ENCODE results near the gene ASTN2. TPM values are rescaled to one million over a fixed set of nuclear protein-coding genes. Genes with fewer than 3 reads are reported as not detected.

The ASTN2 gene
- polyA plus RNA-seq, 4 donors, result 13.7 to 15.5 (median 14.5) TPM

DNA sequence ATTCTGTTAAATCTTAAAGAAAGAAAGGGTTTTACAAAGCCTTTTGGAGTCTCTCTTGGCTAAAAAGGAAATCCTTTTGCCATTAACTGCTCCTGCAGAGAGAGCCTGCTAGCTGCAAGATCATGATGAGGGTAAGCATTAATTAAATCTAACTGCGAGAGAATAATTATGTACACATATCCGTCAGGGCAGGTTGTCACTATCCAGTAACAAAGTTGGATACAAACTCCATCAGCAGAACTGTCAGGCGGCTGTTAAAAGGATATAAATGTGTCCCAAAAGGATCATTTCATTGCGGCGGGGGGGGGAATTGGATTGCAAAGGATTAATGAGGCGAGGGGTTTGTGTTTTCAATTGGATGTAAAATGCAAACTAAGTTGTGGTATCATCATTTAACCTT lies 289.3 kb downstream of the ASTN2 start:
- DNase-seq (ENCODE audit: low read depth in 4 of 4, low spot score in 2 of 4), result peak in 1 of 4 donors; percentile 15

DNA sequence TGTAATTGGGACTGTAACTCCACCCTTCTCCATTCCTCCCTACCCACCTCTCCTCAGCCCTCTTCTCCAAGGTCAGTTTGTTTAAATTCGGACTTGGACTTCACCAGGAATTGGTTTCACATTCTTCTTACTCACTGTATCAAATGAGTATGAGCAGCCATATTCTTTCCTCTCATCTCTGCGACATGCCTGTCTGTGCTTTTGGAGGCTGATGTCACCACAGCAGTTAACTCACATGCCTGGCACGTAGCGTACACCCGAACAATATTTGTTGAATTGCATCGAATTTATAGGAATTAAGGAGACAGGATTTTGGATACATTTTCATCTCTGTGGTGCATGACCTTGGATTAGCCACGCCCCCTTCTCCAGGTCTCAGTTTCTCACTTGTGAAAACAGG lies 291.1 kb downstream of the ASTN2 start:
- DNase-seq (ENCODE audit: low read depth in 4 of 4, low spot score in 2 of 4), result no peak

DNA sequence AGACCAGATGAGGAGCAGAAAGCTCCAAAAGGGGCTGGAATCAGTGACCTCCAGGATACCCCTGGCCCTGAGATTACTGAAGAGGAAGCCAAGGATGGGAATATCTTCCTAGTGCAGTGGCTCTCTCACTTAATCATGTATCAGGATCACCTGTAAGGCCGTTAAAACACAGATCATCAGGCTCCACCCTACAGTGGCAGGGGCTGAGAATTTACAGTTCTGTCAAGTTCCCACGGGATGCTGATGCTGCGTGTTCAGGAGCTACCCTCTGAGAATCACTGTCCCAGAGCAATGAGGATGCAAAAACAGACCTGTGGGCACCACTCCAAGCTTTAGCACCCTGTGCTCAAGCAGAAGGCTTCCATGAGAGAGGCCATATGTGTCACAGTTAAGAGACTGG lies 291.9 kb downstream of the ASTN2 start:
- DNase-seq (ENCODE audit: low read depth in 4 of 4, low spot score in 2 of 4), result no peak

DNA sequence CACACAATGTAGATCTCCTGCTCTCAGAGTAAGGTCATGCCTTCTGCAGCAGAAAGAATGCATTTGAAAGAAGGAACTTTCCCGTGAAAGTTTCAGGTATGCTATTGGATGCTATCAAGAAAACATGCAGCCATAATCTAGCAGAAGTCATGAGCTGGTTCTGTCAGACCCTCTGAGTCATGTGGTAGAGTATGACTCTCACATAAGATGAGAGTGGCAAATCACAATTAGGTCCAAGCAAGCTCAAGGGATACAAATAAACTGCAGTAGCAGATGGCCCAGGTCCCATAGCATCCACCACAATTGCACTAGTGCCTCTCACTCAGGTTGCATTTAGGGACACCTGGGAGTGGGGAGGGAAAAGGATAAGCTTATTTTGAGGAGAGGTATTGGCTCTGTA lies 292.8 kb downstream of the ASTN2 start:
- DNase-seq (ENCODE audit: low read depth in 4 of 4, low spot score in 2 of 4), result no peak

DNA sequence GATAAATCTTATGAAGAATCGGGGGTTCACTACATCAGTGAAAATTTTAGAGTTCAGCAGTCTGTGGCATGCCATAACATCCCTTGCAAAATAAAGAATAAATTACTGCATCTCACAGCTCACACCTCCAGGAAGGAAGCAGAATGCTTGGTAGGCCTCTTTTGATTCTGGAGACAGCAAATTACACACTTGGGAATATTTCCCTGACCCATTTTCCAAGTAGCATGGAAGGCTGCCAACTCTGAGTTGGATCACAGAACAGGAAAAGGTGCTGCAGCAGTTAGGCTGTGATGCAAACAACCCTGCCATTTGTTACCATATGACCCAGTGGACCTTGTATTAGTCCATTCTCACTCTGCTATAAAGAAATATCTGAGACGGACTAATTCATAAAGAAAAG lies 293.5 kb downstream of the ASTN2 start:
- DNase-seq (ENCODE audit: low read depth in 4 of 4, low spot score in 2 of 4), result no peak

DNA sequence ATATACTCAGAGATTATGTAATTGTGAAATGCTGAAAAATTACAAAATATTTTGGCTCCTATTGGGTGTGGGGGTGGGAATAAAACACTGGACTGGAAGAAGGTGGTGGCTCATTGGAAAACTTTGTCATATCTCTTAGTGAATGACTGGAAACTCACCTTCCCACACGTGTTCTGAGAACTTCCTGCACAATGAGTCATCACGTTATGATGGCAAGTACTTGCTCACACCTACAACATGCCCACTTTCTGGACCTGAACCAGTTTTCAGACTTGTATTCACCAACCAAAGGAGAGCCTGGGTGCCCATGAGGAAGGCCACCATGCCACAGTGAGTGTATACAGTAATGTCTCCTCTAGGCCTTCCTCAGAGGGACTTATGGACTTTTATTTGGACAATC lies 294.8 kb downstream of the ASTN2 start:
- no peak for DNase-seq (ENCODE audit: low read depth in 4 of 4, low spot score in 2 of 4)

DNA sequence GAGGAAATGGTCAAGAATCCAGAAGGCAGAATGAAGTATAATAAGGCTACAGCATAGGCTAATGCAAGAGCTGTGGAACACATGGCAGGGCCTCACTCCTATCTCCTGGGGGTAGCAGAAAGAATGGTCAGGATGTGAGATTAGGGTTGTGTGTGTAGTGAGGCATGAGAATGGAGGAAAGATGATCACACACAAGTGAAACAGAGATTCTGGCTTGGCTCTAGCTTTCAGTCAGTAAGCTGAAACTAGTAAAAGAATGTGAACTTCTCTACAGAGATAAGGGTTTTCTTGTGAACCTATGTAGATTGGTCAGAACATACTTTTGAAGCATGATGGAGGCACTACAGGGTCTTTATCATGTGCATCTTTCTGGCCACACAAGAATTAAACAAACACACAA lies 298.8 kb downstream of the ASTN2 start:
- no peak for DNase-seq (ENCODE audit: low read depth in 4 of 4, low spot score in 2 of 4)

DNA sequence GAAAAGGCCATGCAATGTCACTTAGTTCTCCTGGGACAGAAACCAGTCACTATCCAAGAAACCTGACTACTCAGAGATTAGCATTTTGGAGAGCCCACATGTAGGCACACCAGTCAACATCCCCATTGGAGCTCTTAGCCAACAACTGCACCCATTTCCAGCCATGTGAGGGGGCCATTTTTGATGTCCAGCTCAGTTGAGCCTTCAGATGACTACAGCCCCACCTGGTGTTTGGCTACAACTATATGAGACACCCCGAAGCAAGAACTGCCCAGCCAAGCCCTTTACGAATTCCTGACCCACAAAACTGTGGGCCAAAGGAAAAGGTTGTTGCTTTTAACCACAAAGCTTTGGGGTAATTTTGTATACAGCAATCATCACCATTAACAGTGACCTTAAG lies 300.1 kb downstream of the ASTN2 start:
- no peak for DNase-seq (ENCODE audit: low read depth in 4 of 4, low spot score in 2 of 4)

DNA sequence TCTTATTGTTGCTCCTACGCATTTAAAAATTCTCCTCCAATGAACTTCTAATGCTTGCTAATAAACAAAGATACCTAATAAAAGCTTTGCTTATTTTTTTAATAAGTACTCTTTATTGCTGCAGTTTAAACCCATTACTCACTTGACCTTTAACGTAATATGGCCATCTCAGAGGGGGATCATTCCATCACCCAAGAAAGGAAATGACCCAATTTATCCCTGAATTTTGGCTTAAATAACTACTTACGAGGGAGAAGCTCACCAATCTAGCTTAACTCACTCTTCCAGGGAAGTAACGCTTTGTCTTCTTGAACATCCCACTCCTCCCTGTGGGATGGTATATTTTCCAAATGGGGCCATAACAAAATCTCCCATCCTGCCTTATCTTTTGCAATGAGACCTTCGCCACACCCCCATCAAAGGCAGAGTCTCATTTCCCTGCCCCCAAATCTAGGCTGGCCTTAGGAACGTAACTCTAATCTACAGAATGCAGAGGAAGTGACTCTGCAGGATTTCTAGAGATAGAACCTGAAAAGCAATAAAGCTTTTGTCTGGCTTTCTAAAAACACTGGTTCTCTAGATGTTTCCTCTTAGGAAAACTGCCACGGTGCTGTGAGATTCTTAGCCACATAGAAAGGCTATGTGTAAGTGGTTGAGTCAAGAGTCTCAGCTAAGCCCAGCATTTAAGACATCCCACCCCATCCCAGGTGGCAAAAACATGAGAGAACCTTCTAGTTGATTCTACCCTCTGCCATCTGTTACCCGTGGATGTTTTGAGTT lies 310.0 kb downstream of the ASTN2 start:
- DNase-seq (ENCODE audit: low read depth in 4 of 4, low spot score in 2 of 4), result no peak

DNA sequence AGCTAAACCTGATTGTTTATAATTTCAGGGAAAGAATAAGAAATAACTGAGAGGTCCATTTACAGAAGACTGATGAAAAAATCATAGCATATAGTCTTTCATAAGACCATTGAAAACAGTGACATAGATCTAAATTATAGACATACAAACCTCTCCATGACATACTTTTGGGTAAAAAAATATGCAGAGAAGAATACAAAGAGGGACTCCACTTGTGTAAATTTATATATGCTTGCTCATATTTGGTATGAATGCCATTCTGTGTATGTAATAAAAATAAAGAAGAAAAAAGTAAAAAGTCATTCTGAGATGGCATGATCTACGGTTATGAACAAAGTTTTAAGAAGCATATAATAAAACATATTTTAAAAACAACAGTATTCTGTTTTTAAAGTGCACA lies 310.7 kb downstream of the ASTN2 start:
- no peak for DNase-seq (ENCODE audit: low read depth in 4 of 4, low spot score in 2 of 4)

DNA sequence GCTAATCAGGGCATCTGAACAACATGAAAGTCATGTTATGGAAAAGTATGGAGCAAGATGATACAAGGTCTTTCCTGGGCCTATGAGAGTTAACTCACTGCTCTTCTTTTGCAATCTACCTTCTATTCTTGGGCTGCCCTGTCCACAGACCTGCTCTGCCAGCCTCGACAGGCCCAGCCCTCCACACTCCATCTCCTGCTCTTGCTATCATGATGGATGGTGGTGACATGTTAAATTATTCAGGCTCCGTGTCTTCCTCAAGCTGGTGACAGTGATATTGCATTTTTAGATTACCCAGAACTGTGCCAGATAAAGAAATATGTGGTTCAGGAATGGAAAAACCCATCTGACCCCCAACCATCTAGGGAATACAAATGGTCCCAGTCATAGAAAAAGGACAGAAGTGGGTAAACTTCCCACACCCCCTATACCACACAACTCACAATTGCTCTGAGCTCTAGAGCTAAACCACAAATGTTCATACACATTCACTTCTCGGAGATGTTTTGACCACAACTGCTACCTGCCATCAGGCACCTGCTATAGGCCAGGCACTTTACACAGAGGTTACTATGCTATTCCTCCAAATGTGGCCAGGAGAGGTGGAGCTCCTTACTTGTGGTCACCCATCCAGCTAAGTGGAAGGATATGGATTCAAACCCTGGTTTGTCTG lies 311.3 kb downstream of the ASTN2 start:
- no peak for DNase-seq (ENCODE audit: low read depth in 4 of 4, low spot score in 2 of 4)

DNA sequence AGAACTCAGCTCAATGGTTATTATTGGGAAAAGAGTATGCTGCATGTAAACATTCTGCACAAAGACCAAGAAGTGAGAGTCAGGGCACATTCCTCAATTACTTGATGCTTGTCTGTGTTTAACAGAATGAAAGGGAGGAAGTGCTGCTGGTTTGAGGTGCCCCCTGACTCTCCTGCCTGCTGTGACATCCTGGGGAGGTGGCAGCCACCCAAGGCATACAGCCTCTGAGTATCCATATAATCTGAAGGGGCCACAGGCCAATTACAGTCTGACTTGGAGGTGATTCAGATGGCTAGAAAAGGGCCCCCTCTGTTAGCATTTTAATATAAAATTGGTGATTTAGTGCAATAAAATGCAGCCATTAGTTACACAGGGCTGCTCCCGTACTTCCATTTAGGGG lies 313.8 kb downstream of the ASTN2 start:
- DNase-seq (ENCODE audit: low read depth in 4 of 4, low spot score in 2 of 4), result no peak

DNA sequence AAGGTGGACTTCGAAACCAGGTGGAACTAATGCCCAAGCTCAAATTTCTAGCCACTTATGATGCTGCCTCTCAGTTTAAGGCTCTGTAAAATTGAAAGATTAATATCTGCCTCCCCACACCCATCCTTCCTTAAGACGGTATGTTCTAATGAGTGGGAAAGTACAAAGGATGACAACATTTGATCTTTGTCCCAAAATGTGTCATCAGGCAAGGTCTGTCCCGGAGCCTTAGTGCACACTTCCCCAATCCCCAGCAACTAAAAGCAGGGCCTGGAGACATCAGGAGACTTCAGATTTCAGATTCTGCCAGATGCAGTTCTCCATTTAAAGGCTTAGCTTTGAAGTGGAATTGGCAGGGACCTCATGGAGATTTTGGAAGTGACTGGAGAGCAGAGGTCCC lies 316.5 kb downstream of the ASTN2 start:
- no peak for DNase-seq (ENCODE audit: low read depth in 4 of 4, low spot score in 2 of 4)

DNA sequence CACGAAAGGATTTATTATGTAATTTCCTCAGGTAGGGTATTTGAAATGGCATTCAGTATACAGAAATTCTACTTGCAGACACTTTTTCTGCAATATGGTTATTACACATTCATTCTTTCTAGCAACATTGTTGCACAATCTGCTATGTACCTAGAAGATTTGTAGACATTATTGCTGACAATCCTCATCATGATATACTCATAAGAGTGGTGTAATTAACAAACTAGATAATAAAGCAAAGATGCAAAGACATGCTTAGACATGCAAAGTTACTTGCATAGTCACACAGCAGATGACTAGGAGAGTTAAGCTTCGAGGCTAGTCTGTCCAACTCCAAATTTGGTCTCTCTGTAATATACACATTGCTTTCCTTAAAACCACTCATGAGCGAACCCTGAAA lies 317.1 kb downstream of the ASTN2 start:
- no peak for DNase-seq (ENCODE audit: low read depth in 4 of 4, low spot score in 2 of 4)

DNA sequence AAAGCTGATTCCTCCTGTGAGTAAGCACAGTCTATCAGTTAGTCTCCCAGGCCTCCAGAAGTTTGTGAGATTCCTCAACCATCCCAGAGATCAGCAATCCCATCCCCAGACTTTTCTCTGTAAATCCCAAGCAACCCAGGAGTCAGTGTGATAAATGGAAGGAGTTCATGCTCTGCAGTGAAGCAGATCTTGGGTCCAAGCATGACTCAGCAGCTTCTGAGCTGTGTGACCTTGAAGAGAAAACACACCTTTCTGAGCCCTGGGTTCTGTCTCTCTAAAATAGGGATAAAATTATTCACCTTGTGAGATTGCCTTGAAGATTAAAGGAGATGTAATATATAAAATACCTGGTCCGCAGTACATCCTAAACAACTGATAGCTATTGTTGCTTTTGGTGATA lies 318.7 kb downstream of the ASTN2 start:
- no peak for DNase-seq (ENCODE audit: low read depth in 4 of 4, low spot score in 2 of 4)

DNA sequence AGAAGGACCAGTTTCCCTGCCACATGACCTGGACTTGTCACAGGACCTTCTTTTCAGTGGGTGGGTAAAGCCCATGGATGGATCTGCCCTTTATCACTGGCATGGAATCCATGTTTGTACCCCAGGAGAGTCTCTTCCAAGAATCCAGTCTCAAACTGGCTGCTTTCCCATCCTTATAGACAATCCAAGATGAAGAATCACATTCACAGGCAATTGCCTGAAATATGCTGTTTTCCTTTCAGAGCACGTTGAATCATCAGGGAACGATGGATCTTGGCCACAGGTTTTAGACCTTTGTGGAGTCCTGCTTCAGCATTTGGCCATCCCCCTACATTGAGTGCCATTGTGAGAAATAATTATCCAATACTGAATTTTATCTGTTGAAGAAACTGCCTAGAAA lies 319.8 kb downstream of the ASTN2 start:
- no peak for DNase-seq (ENCODE audit: low read depth in 4 of 4, low spot score in 2 of 4)

DNA sequence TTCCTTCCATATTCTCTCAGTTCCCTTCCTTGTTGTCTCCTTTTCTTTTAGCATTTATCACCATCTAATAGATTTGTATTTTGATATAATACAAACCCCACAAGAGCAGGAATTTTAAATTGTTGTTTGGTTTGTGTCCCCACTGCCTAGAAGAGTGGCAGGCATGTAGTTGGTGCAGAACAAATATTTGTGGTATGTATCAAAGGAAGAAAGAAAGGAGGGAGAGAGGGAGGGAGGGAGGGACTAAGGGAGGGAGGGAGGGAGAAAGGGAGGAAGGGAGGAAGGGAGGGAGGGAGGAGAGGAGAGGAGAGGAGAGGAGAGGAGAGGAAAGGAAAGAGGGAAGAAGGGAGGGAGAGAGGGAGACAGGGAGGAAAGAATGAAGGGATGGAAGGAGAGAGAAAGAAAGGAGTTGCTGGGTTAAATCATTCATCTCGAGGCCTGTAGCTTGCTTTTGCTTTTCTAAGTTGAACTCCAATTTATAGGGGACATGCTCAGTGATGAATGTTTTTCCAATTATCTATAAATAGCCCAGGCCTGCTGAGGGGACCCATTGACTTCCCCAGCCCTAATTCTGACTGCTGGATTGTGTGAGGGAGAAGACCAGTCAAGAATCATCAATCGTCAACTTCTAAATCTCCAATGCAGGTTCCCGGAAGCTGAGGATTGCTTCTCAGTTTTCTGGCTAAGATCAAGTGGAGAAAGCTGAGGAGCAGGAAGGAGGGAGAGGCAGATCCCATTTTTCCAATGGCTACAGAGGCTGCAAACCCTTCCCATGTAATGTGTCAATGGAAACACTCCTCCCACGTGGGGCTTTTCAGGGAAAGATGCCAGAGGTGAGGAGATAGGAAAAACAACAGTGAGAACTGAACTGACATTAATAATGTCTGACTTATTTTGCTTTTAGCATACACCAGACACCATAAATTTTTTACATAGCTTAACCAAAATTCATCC lies 320.7 kb downstream of the ASTN2 start:
- peak; percentile 18 to 55 (median 40) for DNase-seq (ENCODE audit: low read depth in 4 of 4, low spot score in 2 of 4)

DNA sequence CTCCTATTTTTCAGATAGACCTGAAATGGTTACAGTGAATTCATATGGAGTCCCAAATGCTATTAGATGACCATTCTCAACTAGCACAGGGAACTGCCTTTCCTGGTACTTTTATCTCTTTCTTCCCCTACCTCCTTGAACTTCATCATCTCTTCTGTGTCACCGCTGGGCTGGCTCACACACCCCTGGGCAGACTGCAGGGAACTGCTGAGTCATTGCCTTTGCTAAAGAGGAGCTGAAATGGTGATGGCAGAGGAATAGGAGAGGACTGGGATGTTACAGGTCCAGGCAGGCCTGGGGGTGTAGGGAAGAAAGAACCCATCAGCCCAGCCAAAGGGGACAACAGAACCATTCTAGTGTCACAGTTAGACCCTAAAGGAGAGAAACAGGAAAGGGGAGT lies 322.3 kb downstream of the ASTN2 start:
- no peak for DNase-seq (ENCODE audit: low read depth in 4 of 4, low spot score in 2 of 4)

DNA sequence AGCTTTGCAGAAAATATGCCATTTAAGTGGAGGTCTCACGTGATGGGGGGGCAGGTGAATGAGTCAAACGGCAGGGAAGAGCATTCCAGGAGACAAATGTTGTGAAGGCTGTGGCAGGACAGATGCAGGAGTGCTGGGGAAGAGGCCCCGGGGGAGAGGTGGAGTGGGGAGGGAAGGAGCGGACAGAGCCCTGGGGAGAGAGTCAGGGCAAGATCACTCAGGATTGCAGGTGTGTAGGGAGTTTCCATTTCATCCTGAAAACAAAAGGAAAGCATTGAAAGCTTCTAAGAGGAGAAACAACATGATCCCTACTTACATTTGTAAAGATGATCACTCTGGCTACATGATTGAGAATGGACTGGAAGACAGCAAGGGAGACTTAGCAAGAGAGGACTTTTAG lies 323.3 kb downstream of the ASTN2 start:
- no peak for DNase-seq (ENCODE audit: low read depth in 4 of 4, low spot score in 2 of 4)

DNA sequence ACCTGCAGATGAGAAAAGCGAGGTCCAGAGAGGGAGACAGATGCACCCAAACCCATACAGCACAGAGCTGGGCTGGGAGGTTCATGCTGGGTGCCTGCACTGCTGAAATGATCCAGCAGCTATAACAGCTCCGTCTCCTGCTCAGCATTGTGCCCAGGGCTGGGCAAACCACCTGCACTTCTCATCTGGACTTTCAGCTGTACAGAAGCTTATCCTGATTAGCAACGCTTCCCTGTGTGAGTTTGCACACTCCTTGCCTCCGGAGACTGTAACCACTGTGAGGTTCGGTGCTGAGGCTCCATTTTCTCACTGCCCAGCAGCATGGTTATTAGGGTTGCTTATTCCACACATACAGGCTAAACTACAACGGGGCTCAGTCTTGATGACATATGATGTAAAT lies 326.1 kb downstream of the ASTN2 start:
- no peak for DNase-seq (ENCODE audit: low read depth in 4 of 4, low spot score in 2 of 4)

DNA sequence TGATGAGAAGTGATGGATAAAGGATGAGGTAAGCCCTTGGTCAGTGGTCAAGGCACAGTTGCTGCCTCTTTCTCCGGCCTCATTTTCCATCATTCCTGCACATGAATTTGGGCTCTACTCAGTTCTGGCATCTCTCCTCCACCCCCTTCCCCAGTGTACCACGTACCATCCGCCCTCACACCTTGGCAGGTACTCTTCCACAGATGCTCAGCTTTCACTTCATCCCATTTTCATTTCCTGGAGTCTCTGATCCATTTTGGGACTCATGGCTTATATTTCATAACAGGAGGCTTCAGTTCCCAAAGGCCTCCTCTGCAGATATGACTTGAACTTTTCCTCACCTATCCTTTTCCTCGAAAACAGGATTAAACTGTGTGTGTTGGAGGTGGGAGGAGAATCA lies 326.7 kb downstream of the ASTN2 start:
- DNase-seq (ENCODE audit: low read depth in 4 of 4, low spot score in 2 of 4), result no peak
